ENCODE measurements around the gene SST. TPM values are rescaled to one million over a fixed set of nuclear protein-coding genes. Genes with fewer than 3 reads are reported as not detected.

SST gene
- total and polyA plus RNA-seq, 2 of the 13 experiments (the other 11 are each of a cell fraction or from before 2014, with no cell fraction given): not detected

GRCh38 chr3:187642861-187643260 is 27.3 kb downstream of the SST start (continued):
- TF ChIP-seq PATZ1 (CRISPR knock-in tag; IDR thresholded peaks at IDR 0.05): no peak
- TF ChIP-seq ZNF614 (CRISPR knock-in tag; IDR thresholded peaks at IDR 0.05; ENCODE audit: borderline replicate concordance): no peak
- TF ChIP-seq KLF13 (CRISPR knock-in tag; IDR thresholded peaks at IDR 0.05): no peak

- Histone ChIP-seq H3K27me3 (ENCODE audit: control insufficient read depth in 1 of 2, insufficient read depth in 2 of 2, low read length in 2 of 2) (no peaks in the 10 kb centered on the region), H3K79me2 (ENCODE audit: insufficient read depth, low read length) (no peaks in the 10 kb centered on the region), H3K9ac (ENCODE audit: insufficient read depth, low read depth, low read length) (no peak overlapping the region), H4K20me1 (ENCODE audit: insufficient read depth, low read length) (no peaks in the 10 kb centered on the region), H3K4me1 (ENCODE audit: insufficient read depth, low read length) (no peaks in the 10 kb centered on the region), H3K36me3 (replicated peaks in 1 of 2; ENCODE audit: control insufficient read depth in 1 of 2, insufficient read depth in 2 of 2, low read length in 2 of 2) (no peaks in the 10 kb centered on the region), H2AFZ (ENCODE audit: low read length) (no peak overlapping the region), H3K4me2 (ENCODE audit: low read depth, low read length) (no peak overlapping the region), H3K27ac (ENCODE audit: extremely low read length, insufficient read depth, low read length) (no peak overlapping the region), H3K4me3 (replicated peaks in 1 of 3; ENCODE audit: insufficient read depth in 1 of 3, low read depth in 2 of 3, low read length in 3 of 3) (no peak overlapping the region), H3K9me3 (ENCODE audit: low read length) (no peaks in the 10 kb centered on the region)
- POLR2A ChIA-PET: no interaction called here
- no TSS peak for BruUV-seq (replicated peaks)
- in situ Hi-C loops (cut with HindIII; ENCODE audit: extremely low pct_ligation_motif_present, low pct_unique_long_range_greater_than_20kb): no loop called here
- TF ChIP-seq MTERF4 (CRISPR knock-in tag; IDR thresholded peaks at IDR 0.05) (no peak), STAT5B (CRISPR knock-in tag; IDR thresholded peaks at IDR 0.05) (no peak), ZNF280D (CRISPR knock-in tag; IDR thresholded peaks at IDR 0.05) (no peak)
- 6% methylated on average over 2 of the region's 2 CpGs for WGBS (ENCODE audit: low lambda C conversion rate)
- ATAC-seq (no peak), FAIRE-seq (no peak), DNase-seq (ENCODE audit: low spot score) (no peak)
- CTCF ChIA-PET (ENCODE audit: low intra/inter-chr PET ratio, low total read pairs): no interaction called here
- intact Hi-C loops (cut with micrococcal nuclease; ENCODE audit: unreplicated experiment): no loop called here
Measured at GRCh38 chr3:187641320-187642016, 28.7 kb downstream of the SST start.

All from HepG2 (cell line).